GM18861 (cell line): ENCODE results near the gene REELD1.
A peak's percentile ranks its signal among the peaks of the same experiment; 100 is the strongest.

Source experiments
- ATAC-seq: cut with Tn5 transposase; IDR thresholded peaks from one replicate; pipeline ENCODE4 v1.9.1; 2021; ENCODE audit not compliant: unreplicated experiment

The REELD1 gene

GRCh38 chr4:146214238-146214637, at the start of gene REELD1:
Gene REELD1, plus strand, starts transcription at chr4:146214538. Its CDS starts 2,415 bp downstream, at chr4:146216953.
- ATAC-seq, result no peak

GRCh38 chr4:146165221-146165620, 49.1 kb upstream of the REELD1 start:
- ATAC-seq, result no peak

- no peak for ATAC-seq
These were observed 48.5 kb upstream of the REELD1 start for GRCh38 chr4:146165840-146166239.

- no peak for ATAC-seq
These were observed 44.2 kb upstream of the REELD1 start for GRCh38 chr4:146170149-146170548.

GRCh38 chr4:146175541-146176453, 38.5 kb upstream of the REELD1 start, which contains the start of gene LSM6:
Gene LSM6, plus strand, starts transcription at chr4:146175718. Its CDS starts 7,204 bp downstream, at chr4:146182922.
- peak; percentile 90 for ATAC-seq

- no peak for ATAC-seq
These were observed 37.4 kb upstream of the REELD1 start for GRCh38 chr4:146176891-146177290.

- no peak for ATAC-seq
These were observed 36.2 kb upstream of the REELD1 start for GRCh38 chr4:146178126-146178525.

GRCh38 chr4:146179784-146180370, 34.5 kb upstream of the REELD1 start:
- no peak for ATAC-seq

- peak; percentile 54 for ATAC-seq
These were observed 31.9 kb upstream of the REELD1 start for GRCh38 chr4:146182443-146182842.

- ATAC-seq, result no peak
These were observed 31.1 kb upstream of the REELD1 start for GRCh38 chr4:146183209-146183608.

GRCh38 chr4:146186041-146186440, 28.3 kb upstream of the REELD1 start:
- no peak for ATAC-seq

- no peak for ATAC-seq
These were observed 27.7 kb upstream of the REELD1 start for GRCh38 chr4:146186596-146186995.

GRCh38 chr4:146190456-146190855, 23.9 kb upstream of the REELD1 start:
- no peak for ATAC-seq

- ATAC-seq, result no peak
These were observed 22.4 kb upstream of the REELD1 start for GRCh38 chr4:146191766-146192458.

GRCh38 chr4:146193628-146194027, 20.7 kb upstream of the REELD1 start:
- no peak for ATAC-seq

- no peak for ATAC-seq
These were observed 20.1 kb upstream of the REELD1 start for GRCh38 chr4:146194212-146194611.

- ATAC-seq, result no peak
These were observed 11.7 kb upstream of the REELD1 start for GRCh38 chr4:146202665-146203064.

- no peak for ATAC-seq
These were observed 6.9 kb upstream of the REELD1 start for GRCh38 chr4:146207410-146207809.

- no peak for ATAC-seq
These were observed 3.4 kb upstream of the REELD1 start for GRCh38 chr4:146210890-146211289.

- no peak for ATAC-seq
These were observed 2.9 kb upstream of the REELD1 start for GRCh38 chr4:146211440-146211839.

- ATAC-seq, result no peak
These were observed 1.6 kb upstream of the REELD1 start for GRCh38 chr4:146212781-146213180.

GRCh38 chr4:146222313-146222712, 8.0 kb downstream of the REELD1 start:
- ATAC-seq, result no peak
